Measurements from ENCODE around the gene MBLAC1. TPM values are rescaled to one million over a fixed set of nuclear protein-coding genes. Genes with fewer than 3 reads are reported as not detected.

The MBLAC1 gene
- polyA plus RNA-seq, 3 donors: 0.57 to 0.81 (median 0.59) TPM

- no peaks in the 10 kb centered on the region for H3K9me3 ChIP-seq (replicated peaks in 1 of 2; ENCODE audit: control insufficient read depth in 1 of 2, insufficient read depth in 1 of 2, low read length in 2 of 2)
- H3K27me3 ChIP-seq (ENCODE audit: control insufficient read depth in 2 of 2, insufficient read depth in 2 of 2, low read length in 2 of 2): no peaks in the 10 kb centered on the region
- 94% methylated on average over 14 of the region's 17 CpGs for WGBS (ENCODE audit: insufficient coverage)
- peak overlapping the region in 1 of 7 donors; percentile 43 for H3K27ac Mint-ChIP-seq
- peaks cover 9 to 11% of the 10 kb centered on the region in 2 donors for H3K4me1 ChIP-seq (ENCODE audit: control insufficient read depth in 1 of 2, insufficient read depth in 2 of 2, low read length in 2 of 2)
- H3K36me3 ChIP-seq (replicated peaks in 1 of 2; ENCODE audit: control insufficient read depth in 1 of 2, insufficient read depth in 2 of 2, low read length in 2 of 2): peaks cover 55 to 81% of the 10 kb centered on the region in 2 donors
- no peak overlapping the region for H3K27ac ChIP-seq (ENCODE audit: low read depth in 1 of 2, low read length in 2 of 2)
- peaks cover 12% of the 10 kb centered on the region for H3K4me1 Mint-ChIP-seq
- no peak overlapping the region for H3K4me3 Mint-ChIP-seq
- DNase-seq: no peak
- H3K9me3 Mint-ChIP-seq: no peaks in the 10 kb centered on the region
- no peak overlapping the region for H3K9ac ChIP-seq (ENCODE audit: insufficient read depth, low read length, poor library complexity, severe bottlenecking)
- H3K36me3 Mint-ChIP-seq: peaks cover 52 to 85% of the 10 kb centered on the region in 2 donors
- no peak overlapping the region for H3K4me3 ChIP-seq (replicated peaks in 1 of 3; ENCODE audit: low read depth in 2 of 3, low read length in 3 of 3)
- peaks cover 9% of the 10 kb centered on the region for H3K79me2 ChIP-seq (ENCODE audit: insufficient read depth, low read length)
- intact Hi-C loops (cut with micrococcal nuclease): no loop called here
- no peaks in the 10 kb centered on the region for H4K20me1 ChIP-seq (ENCODE audit: insufficient read depth, low read length)
- no peak for TF ChIP-seq CTCF (IDR thresholded peaks at IDR 0.05)
- H3K4me2 ChIP-seq (replicated peaks; ENCODE audit: extremely low read depth, low read length, poor library complexity, severe bottlenecking): no peak overlapping the region
- H2AFZ ChIP-seq (ENCODE audit: insufficient read depth, low read depth, low read length, poor library complexity, severe bottlenecking): no peak overlapping the region
- H3K27me3 Mint-ChIP-seq (ENCODE audit: low read depth in 3 of 3): peaks cover 0 to 2% (median under 1%) of the 10 kb centered on the region in 3 donors
Measured at GRCh38 chr7:100106633-100107032, 20.1 kb upstream of the MBLAC1 start.

GRCh38 chr7:100107125-100107737 is 19.5 kb upstream of the MBLAC1 start:
- Histone ChIP-seq H3K36me3 (replicated peaks in 1 of 2; ENCODE audit: control insufficient read depth in 1 of 2, insufficient read depth in 2 of 2, low read length in 2 of 2) (peaks cover 61 to 87% of the 10 kb centered on the region in 2 donors), H4K20me1 (ENCODE audit: insufficient read depth, low read length) (no peaks in the 10 kb centered on the region), H3K79me2 (ENCODE audit: insufficient read depth, low read length) (peaks cover 6% of the 10 kb centered on the region), H2AFZ (ENCODE audit: insufficient read depth, low read depth, low read length, poor library complexity, severe bottlenecking) (no peak overlapping the region), H3K27ac (ENCODE audit: low read depth in 1 of 2, low read length in 2 of 2) (no peak overlapping the region), H3K4me3 (replicated peaks in 1 of 3; ENCODE audit: low read depth in 2 of 3, low read length in 3 of 3) (no peak overlapping the region), H3K9me3 (replicated peaks in 1 of 2; ENCODE audit: control insufficient read depth in 1 of 2, insufficient read depth in 1 of 2, low read length in 2 of 2) (no peaks in the 10 kb centered on the region), H3K27me3 (ENCODE audit: control insufficient read depth in 2 of 2, insufficient read depth in 2 of 2, low read length in 2 of 2) (no peaks in the 10 kb centered on the region), H3K4me1 (ENCODE audit: control insufficient read depth in 1 of 2, insufficient read depth in 2 of 2, low read length in 2 of 2) (peaks cover 5% of the 10 kb centered on the region in 2 donors), H3K4me2 (replicated peaks; ENCODE audit: extremely low read depth, low read length, poor library complexity, severe bottlenecking) (no peak overlapping the region), H3K9ac (ENCODE audit: insufficient read depth, low read length, poor library complexity, severe bottlenecking) (no peak overlapping the region)
- Mint-ChIP-seq H3K4me1 (peaks cover 9% of the 10 kb centered on the region), H3K36me3 (peaks cover 56 to 91% of the 10 kb centered on the region in 2 donors), H3K27me3 (ENCODE audit: low read depth in 3 of 3) (peaks cover 0 to 2% (median 0%) of the 10 kb centered on the region in 3 donors), H3K9me3 (no peaks in the 10 kb centered on the region), H3K4me3 (no peak overlapping the region), H3K27ac (peak overlapping the region in 2 of 7 donors; percentile 3 to 15)
- intact Hi-C loops (cut with micrococcal nuclease): no loop called here
- TF ChIP-seq CTCF (IDR thresholded peaks at IDR 0.05): no peak
- WGBS (ENCODE audit: insufficient coverage): 86% methylated on average over 19 of the region's 25 CpGs
- DNase-seq: no peak
